HEK293T (cell line): ENCODE data around the gene FILIP1.

ENCODE experiments used
- ARNT ChIP-seq: fragments of 450-650 bp; IDR thresholded peaks from 2 replicates; pipeline ENCODE4 v1.6.1; 2017; ENCODE audit warnings: mild to moderate bottlenecking
- BHLHE40 ChIP-seq: fragments of 450-650 bp; IDR thresholded peaks from 2 replicates; pipeline ENCODE4 v1.6.1; 2016; ENCODE audit warnings: mild to moderate bottlenecking, moderate library complexity, borderline replicate concordance
- ELF4 ChIP-seq: fragments of 450-650 bp; IDR thresholded peaks from 2 replicates; pipeline ENCODE4 v1.6.1; 2017; ENCODE audit warnings: antibody characterized with exemption
- HDGF ChIP-seq: fragments of 450-650 bp; IDR thresholded peaks from 2 replicates; pipeline ENCODE4 v1.6.1; 2017; ENCODE audit warnings: antibody characterized with exemption, borderline replicate concordance
- NFRKB ChIP-seq: fragments of 450-650 bp; IDR thresholded peaks from 2 replicates; pipeline ENCODE4 v1.6.1; 2016; ENCODE audit warnings: mild to moderate bottlenecking, moderate library complexity
- PKNOX1 ChIP-seq: fragments of 450-650 bp; IDR thresholded peaks from 2 replicates; pipeline ENCODE4 v1.6.1; 2016
- SP1 ChIP-seq: fragments of 450-650 bp; IDR thresholded peaks from 2 replicates; pipeline ENCODE4 v1.6.1; 2017
- SUZ12 ChIP-seq: fragments of 450-650 bp; IDR thresholded peaks from 2 replicates; pipeline ENCODE4 v1.6.1; 2016; ENCODE audit warnings: mild to moderate bottlenecking
- TARDBP ChIP-seq: fragments of 450-650 bp; IDR thresholded peaks from 2 replicates; pipeline ENCODE4 v1.6.1; 2016

- TF ChIP-seq TARDBP (no peak), BHLHE40 (no peak), SP1 (no peak), ELF4 (no peak), NFRKB (no peak), SUZ12 (no peak), HDGF (no peak), PKNOX1 (no peak), ARNT (no peak)
Observed at GRCh38 chr6:75349262-75349984, 144.2 kb downstream of the FILIP1 start.
